Measurements from ENCODE around the gene CELA3B.
"Not testable (repeated sequence)": the region's sequence is repeated elsewhere in the genome, so short reads cannot be mapped to it uniquely, and the experiment has no call there.

CELA3B gene, protein sequence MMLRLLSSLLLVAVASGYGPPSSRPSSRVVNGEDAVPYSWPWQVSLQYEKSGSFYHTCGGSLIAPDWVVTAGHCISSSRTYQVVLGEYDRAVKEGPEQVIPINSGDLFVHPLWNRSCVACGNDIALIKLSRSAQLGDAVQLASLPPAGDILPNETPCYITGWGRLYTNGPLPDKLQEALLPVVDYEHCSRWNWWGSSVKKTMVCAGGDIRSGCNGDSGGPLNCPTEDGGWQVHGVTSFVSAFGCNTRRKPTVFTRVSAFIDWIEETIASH

GRCh38 chr1:21976703-21977239 lies at the start of gene CELA3B:
Gene CELA3B, plus strand, starts transcription at chr1:21977022. Its CDS starts 18 bp downstream, at chr1:21977040.
- DNase-seq, result not testable (repeated sequence)

DNA sequence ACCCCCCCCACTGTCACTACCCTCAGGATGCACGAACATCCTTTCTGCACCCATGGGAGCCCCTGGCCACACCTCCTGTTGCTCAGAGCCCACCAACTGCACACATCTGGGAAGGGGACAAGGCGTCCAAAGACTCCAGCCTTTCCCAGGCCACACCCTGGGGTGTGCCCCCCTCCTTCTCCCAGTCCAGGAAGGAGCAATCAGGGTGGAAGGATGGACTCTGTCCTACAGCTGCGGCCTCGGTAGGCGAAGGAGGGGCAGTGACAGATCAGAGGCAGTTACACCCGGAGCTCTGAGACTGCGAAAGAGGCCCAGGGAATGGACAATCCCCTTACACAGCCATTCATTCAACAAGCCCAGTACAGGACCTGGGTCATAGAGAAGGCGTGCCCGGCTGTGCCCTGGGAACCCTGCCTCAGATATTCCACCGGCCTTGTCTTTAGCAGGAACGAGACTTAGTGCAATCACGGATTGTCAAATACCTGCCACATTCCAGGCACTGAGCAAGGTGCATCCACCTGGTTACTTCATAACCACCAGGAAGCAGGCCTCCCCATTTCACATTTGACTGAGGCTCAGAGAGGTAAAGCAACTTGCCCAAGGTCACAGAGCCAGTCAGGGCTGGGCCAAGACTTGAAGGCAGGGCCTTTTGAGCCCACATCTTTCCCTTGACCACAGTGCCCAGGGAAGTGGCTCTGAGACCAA lies 49.1 kb upstream of the CELA3B start:
- no peak for DNase-seq

DNA sequence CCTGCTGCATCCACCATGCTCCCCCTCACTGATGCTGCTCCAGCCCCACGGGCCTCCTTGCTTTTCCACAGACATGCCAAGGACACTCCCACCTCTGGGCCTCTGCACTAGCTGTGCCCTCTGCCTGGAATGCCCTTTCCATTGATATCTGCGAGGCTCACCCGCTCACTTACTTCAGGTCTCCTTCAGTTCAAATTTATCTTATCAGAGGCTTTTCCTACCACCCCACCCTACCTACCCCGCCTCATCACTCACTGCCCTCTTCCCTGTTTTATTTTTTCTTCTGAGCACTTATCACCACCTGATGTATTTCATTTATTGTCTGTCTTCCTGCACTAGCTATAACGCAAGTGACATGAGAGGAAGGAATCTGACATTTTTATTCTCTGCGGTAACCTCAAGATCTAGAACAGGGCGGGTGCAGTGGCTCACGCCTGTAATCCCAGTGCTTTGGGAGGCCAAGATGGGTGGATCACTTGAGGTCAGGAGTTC lies 46.7 kb upstream of the CELA3B start:
- no peak for DNase-seq

DNA sequence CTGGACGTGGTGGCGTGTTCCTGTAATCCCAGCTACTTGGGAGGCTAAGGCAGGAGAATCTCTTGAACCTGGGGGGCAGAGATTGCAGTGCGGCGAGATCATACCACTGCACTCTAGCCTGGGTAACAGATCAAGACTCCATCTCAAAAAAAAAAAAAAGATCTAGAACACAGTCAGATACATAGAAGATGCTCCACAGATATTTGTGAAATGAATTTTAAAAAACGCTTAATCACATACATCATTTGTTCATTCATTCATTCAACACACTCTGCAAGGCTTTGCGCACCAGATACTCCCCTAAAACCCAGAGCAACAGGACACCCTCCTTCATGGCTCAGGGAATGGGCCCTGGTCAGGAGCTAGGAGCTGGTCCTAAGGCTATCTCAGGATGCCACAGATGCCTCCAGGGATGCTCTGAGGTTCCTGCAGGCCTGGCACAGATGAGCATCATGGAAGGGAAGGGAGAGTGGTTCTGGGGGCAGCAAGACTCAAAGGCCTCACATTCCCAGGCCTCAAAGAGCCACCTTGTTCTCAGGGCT lies 46.1 kb upstream of the CELA3B start:
- DNase-seq, result no peak

GRCh38 chr1:21931171-21932093 lies 45.4 kb upstream of the CELA3B start:
- no peak for DNase-seq

GRCh38 chr1:21932127-21932526 lies 44.7 kb upstream of the CELA3B start:
- no peak for DNase-seq

GRCh38 chr1:21933397-21934248 lies 43.2 kb upstream of the CELA3B start:
- DNase-seq, result peak; percentile 86

DNA sequence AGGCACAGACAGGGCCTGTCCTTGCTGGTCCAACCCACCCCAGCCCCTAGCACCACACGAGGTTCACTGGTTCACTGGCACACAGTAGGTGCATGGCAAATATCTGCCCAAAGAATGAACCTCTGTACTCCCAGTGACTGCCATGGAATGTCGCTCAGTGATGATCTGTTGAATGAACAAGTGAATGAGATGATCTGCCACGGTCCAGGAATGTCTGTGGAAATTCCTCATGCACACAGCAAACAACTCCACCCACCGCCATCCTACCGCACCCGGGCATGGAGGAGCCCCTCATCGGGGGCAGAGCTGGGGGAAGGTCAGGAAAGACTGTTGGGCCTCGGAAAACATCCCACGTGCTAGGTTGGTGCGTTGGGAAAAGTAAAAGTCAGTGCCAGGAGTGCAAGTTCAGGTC lies 41.4 kb upstream of the CELA3B start:
- DNase-seq, result no peak

GRCh38 chr1:21935891-21936365 lies 40.9 kb upstream of the CELA3B start:
- DNase-seq, result no peak

- no peak for DNase-seq
Observed at GRCh38 chr1:21936366-21937031, 40.3 kb upstream of the CELA3B start.

GRCh38 chr1:21937034-21937371 lies 39.8 kb upstream of the CELA3B start, which contains the start of gene HSPG2:
Gene HSPG2, minus strand, starts transcription at chr1:21937310. Its CDS starts 93 bp downstream, at chr1:21937217.
- DNase-seq, result no peak

DNA sequence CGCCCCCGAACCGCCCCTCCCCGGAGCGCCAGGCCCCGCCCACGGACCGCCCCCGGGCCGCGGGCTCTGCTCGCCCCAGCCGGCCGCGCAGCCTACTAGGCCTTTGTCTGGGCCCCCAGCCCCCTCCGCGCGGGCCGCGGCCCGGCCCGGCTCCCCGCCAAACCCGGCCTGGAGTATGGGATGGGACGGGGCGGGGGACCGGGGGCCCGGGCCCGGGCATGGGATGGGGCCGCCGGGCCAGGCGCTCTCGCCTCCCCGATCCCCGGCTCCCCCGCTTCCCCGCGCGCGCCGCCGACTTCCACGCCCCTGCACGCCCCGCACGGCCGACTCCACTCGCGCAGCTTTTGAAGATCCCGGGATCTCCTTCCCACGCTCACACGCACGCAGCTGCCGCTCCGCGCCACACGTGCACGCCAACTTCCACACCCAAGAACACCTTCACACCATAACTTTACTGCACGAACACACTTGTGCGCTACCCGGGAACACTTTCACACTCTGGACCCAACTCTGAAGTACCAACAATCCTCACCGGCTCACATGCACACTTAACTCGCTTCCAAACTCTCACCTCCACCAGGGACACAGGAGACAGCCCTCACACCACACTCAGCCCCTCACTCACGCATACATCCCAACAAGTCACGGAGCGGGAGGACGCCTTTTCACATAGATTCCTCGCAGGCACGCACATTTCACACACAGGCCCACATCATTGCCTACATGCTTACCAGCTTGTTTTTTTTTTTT lies 39.3 kb upstream of the CELA3B start:
- DNase-seq, result no peak

DNA sequence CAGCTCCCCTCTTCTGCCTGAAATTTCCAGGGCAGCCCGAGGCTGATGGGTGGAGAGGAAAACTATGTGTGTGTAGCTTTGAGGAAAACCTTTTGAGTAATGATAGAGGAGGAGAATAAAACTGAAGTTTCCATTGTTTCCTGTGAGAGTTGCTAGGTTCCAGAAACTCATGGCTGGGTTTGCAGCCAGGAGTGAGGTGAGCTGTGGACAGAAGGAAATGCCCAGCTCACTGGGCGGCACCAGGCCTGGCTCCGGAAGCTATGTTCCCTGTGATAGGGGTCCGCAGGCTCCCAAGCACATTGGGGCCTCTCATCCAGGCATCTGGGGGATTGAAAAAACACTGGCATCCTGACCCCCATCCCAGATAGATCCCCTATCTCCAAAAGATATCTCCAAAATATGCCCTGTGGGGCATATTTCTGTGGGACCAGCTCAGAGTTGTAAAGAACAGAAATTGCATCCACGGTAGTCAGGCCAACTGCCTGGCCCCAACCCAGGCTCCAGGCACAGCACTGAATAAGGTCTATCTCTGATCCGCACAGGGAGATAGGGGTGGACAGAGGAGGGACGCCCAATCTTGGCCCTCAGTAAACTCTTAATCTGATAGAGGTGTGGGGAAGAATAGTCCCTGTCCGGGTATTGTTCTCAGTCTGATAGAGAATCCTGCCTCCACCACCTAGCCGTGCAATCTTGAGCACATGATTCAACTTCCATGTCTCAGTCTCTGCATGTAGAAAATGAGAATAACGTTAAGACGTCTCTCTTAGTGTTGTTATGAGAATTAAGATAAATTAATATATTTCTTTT lies 37.9 kb upstream of the CELA3B start:
- DNase-seq, result no peak

DNA sequence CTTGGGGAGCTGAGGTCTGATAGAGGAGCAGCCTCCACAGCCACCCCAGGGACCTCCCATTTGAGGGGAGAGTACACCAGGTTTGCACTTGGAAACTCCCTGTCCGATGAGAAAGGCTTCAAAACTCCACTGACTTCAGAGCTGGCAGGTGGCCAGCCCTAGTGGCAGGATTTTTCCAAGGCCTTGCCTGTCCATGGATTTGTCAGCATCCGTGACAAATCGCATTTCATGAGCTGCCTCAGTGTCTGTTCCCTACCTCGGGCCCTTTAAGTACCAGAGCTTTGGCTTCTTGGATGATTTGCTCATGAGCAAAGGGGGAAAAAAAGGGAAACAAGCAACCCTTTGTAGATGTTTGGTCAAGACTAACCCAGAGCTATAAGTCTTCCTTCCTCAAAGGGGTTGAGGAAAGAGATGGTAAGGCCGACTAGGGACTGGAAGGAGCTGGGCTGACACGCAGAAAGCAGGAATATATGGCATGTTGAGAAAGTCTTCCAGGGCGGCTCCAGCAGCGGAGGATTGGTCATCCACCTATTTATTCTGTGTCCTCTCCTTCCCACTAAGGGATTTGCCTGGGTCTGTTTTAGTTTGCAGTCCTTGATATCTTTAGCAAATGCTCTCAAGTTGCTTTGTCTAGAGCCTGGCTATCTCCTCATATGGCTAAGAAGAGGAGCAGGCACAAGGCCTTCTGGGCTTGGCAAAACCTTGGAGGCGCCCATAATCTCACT lies 37.0 kb upstream of the CELA3B start:
- DNase-seq, result peak; percentile 7

- DNase-seq, result no peak
Observed at GRCh38 chr1:21940492-21940891, 36.3 kb upstream of the CELA3B start.

DNA sequence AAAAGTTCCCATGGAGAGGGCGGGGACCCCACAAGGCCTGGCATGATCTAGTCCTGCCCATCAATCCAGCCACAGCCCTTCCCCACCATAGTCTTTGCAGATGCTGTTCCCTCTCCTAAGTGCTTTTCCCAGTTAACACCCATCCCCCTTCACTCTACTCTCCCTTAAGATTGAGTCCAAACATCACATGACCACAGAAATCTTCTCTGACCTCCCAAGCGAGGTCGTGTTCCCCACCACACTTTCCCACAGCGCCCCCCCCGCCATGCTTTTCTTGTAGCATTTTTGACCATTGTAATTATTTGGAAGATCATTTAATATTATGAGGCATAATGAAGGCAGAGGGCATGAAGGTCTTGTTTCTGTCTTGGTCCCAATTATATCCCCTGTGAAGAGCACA lies 35.5 kb upstream of the CELA3B start:
- DNase-seq, result no peak

- no peak for DNase-seq
Observed at GRCh38 chr1:21942464-21942863, 34.4 kb upstream of the CELA3B start.

DNA sequence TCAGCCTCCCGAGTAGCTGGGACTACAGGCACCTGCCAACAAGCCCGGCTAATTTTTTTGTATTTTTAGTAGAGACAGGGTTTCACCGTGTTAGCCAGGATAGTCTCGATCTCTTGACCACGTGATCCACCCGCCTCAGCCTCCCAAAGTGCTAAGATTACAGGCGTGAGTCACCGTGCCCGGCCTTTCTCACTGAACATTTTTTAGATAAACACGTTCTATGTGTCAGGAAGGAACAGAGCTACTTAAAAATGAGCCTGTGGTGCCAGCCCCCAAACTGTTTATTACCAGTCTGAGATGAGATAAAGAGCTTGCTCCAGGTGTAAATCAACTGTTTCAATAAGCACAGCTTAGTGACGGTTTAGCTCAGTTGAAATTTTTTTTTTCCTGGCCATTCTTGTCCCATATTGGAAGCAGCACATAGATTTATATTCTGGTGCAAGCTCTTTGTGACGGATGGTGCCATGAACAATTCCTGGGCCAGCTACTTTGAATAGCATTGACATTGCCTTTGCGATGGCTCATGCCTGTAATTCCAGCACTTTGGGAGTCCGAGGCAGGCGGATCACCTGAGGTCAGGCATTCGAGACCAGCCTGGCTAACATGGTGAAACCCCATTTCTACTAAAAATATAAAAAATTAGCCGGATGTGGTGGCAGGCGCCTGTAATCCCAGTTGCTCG lies 33.7 kb upstream of the CELA3B start:
- DNase-seq, result not testable (repeated sequence)
